ENCODE measurements around the gene ADAD2. TPM values are rescaled to one million over a fixed set of nuclear protein-coding genes. Genes with fewer than 3 reads are reported as not detected.

ADAD2 gene
- total and polyA plus RNA-seq, 3 experiments from 2014 or later: 0.40 TPM; not detected in 2

GRCh38 chr16:84244728-84245127 is 53.8 kb downstream of the ADAD2 start:
- POLR2A ChIA-PET: no interaction called here
- CTCF ChIA-PET: no interaction called here
- no peak overlapping the region for H3K27ac ChIP-seq (ENCODE audit: low read depth, low read length)

GRCh38 chr16:84245956-84246678 is 55.2 kb downstream of the ADAD2 start:
- ChIA-PET POLR2A (no interaction called here), CTCF (no interaction called here)
- Mint-ChIP-seq H3K9me3 (peaks cover 0 to 3% (median 0%) of the 10 kb centered on the region in 5 donors), H3K4me3 (no peak overlapping the region), H3K4me1 (no peaks in the 10 kb centered on the region), H3K36me3 (no peaks in the 10 kb centered on the region), H3K27ac (no peak overlapping the region), H3K27me3 (peaks cover 9 to 46% of the 10 kb centered on the region in 2 donors)
- H3K4me1 ChIP-seq (ENCODE audit: insufficient read depth, low read length): no peaks in the 10 kb centered on the region
- no peaks in the 10 kb centered on the region for H3K9me3 ChIP-seq (ENCODE audit: low read length)
- DNase-seq: no peak
- no peak overlapping the region for H3K27ac ChIP-seq (ENCODE audit: low read depth, low read length)
- H3K36me3 ChIP-seq (ENCODE audit: insufficient read depth, low read length): no peaks in the 10 kb centered on the region
- no peaks in the 10 kb centered on the region for H3K27me3 ChIP-seq (ENCODE audit: insufficient read depth, low read length, poor library complexity, severe bottlenecking)
- H3K4me3 ChIP-seq (ENCODE audit: low read length): no peak overlapping the region

More at GRCh38 chr16:84244728-84245127, 53.8 kb downstream of the ADAD2 start:
- H3K9me3 Mint-ChIP-seq: peaks cover 0 to 3% (median 0%) of the 10 kb centered on the region in 5 donors
- H3K4me1 Mint-ChIP-seq: no peaks in the 10 kb centered on the region
- no peak overlapping the region for H3K4me3 ChIP-seq (ENCODE audit: low read length)
- H3K4me3 Mint-ChIP-seq: no peak overlapping the region
- H3K27me3 ChIP-seq (ENCODE audit: insufficient read depth, low read length, poor library complexity, severe bottlenecking): peaks cover 6% of the 10 kb centered on the region
- H3K27me3 Mint-ChIP-seq: peaks cover 13 to 47% of the 10 kb centered on the region in 2 donors
- no peak for DNase-seq
- H3K9me3 ChIP-seq (ENCODE audit: low read length): no peaks in the 10 kb centered on the region
- H3K4me1 ChIP-seq (ENCODE audit: insufficient read depth, low read length): no peaks in the 10 kb centered on the region
- H3K27ac Mint-ChIP-seq: no peak overlapping the region
- H3K36me3 ChIP-seq (ENCODE audit: insufficient read depth, low read length): no peaks in the 10 kb centered on the region
- H3K36me3 Mint-ChIP-seq: no peaks in the 10 kb centered on the region

GRCh38 chr16:84246679-84247077 is 55.7 kb downstream of the ADAD2 start:
- Histone ChIP-seq H3K9me3 (ENCODE audit: low read length) (no peaks in the 10 kb centered on the region), H3K4me3 (ENCODE audit: low read length) (no peak overlapping the region), H3K27ac (ENCODE audit: low read depth, low read length) (no peak overlapping the region), H3K36me3 (ENCODE audit: insufficient read depth, low read length) (no peaks in the 10 kb centered on the region), H3K27me3 (ENCODE audit: insufficient read depth, low read length, poor library complexity, severe bottlenecking) (no peaks in the 10 kb centered on the region), H3K4me1 (ENCODE audit: insufficient read depth, low read length) (no peaks in the 10 kb centered on the region)
- no peak for DNase-seq
- H3K27ac Mint-ChIP-seq: no peak overlapping the region
- H3K27me3 Mint-ChIP-seq: peaks cover 11 to 46% of the 10 kb centered on the region in 2 donors
- peaks cover 0 to 3% (median 0%) of the 10 kb centered on the region in 5 donors for H3K9me3 Mint-ChIP-seq
- peaks cover 0 to 2% (median 0%) of the 10 kb centered on the region in 3 donors for H3K36me3 Mint-ChIP-seq
- H3K4me3 Mint-ChIP-seq: no peak overlapping the region
- no peaks in the 10 kb centered on the region for H3K4me1 Mint-ChIP-seq
- ChIA-PET CTCF (no interaction called here), POLR2A (no interaction called here)

Other genes with a start within 250 kb of the ADAD2 start
- gene OSGIN1, start 237.9 kb upstream of the ADAD2 start, total RNA-seq: under 1 TPM; 0.83 to 0.86 TPM
- gene OSGIN1, start 237.9 kb upstream of the ADAD2 start, polyA plus RNA-seq: 0.21 TPM
- gene NECAB2, start 222.9 kb upstream of the ADAD2 start, total RNA-seq: not detected
- not detected for gene NECAB2, start 222.9 kb upstream of the ADAD2 start, polyA plus RNA-seq
- gene SLC38A8, start 148.4 kb upstream of the ADAD2 start, total RNA-seq: not detected
- gene SLC38A8, start 148.4 kb upstream of the ADAD2 start, polyA plus RNA-seq: not detected
- gene MBTPS1, start 74.2 kb upstream of the ADAD2 start, total RNA-seq: 10 to 100 TPM; 38.3 to 45.0 TPM
- gene MBTPS1, start 74.2 kb upstream of the ADAD2 start, polyA plus RNA-seq: 64.7 TPM
- gene HSDL1, start 46.0 kb upstream of the ADAD2 start, total RNA-seq: 10 to 100 TPM; 13.5 to 15.2 TPM
- gene HSDL1, start 46.0 kb upstream of the ADAD2 start, polyA plus RNA-seq: 7.0 TPM
- gene DNAAF1, start 45.8 kb upstream of the ADAD2 start, total RNA-seq: under 1 TPM in 1 of 2 experiments, not detected in 1; 0.31 TPM
- 1.5 TPM for gene DNAAF1, start 45.8 kb upstream of the ADAD2 start, polyA plus RNA-seq
- gene TAF1C, start 4.1 kb upstream of the ADAD2 start, total RNA-seq: 10 to 100 TPM; 49.9 to 51.2 TPM
- 6.4 TPM for gene TAF1C, start 4.1 kb upstream of the ADAD2 start, polyA plus RNA-seq
- not detected for gene KCNG4, start 48.9 kb downstream of the ADAD2 start, total RNA-seq
- gene KCNG4, start 48.9 kb downstream of the ADAD2 start, polyA plus RNA-seq: not detected
- gene WFDC1, start 103.7 kb downstream of the ADAD2 start, total RNA-seq: not detected
- gene WFDC1, start 103.7 kb downstream of the ADAD2 start, polyA plus RNA-seq: not detected
- gene ATP2C2, start 177.4 kb downstream of the ADAD2 start, total RNA-seq: not detected
- not detected for gene ATP2C2, start 177.4 kb downstream of the ADAD2 start, polyA plus RNA-seq